Measurements from ENCODE around the gene ZNF816. TPM values are rescaled to one million over a fixed set of nuclear protein-coding genes. Genes with fewer than 3 reads are reported as not detected.

Gene ZNF816
- total and polyA plus RNA-seq, 2 experiments from 2014 or later, result 6.3 to 18.5 TPM

DNA sequence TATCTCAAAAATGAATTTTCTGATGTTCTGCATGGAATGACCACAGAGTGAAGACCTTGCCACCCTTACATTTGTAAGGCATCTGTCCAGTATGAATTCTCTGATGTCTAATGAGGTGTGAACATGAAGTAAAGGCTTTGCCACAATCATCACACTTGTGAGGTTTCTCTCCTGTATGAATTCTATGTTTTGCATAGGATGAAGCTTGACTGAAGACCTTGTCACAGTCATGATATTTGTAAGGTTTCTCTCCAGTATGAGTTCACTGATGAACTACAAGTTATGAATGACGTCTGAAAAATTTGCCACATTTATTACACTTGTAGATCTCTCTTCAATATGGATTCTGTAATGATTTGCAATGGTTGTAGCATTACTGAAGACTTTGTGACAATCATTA lies 13.3 kb downstream of the ZNF816 start:
- Histone ChIP-seq H4K20me1 (ENCODE audit: insufficient read depth, poor library complexity, severe bottlenecking) (no peaks in the 10 kb centered on the region), H3K36me3 (replicated peaks; ENCODE audit: insufficient read depth, low read depth) (peaks cover 37% of the 10 kb centered on the region), H3K4me2 (no peak overlapping the region), H3K27ac (no peak overlapping the region), H3K4me3 (no peak overlapping the region), H3K9me2 (replicated peaks; ENCODE audit: insufficient read depth) (no peaks in the 10 kb centered on the region), H2AFZ (no peak overlapping the region), H3K79me2 (no peaks in the 10 kb centered on the region), H3K27me3 (no peaks in the 10 kb centered on the region), H3K4me1 (ENCODE audit: insufficient read depth) (no peaks in the 10 kb centered on the region), H3K9me3 (ENCODE audit: low read depth) (peaks cover 48% of the 10 kb centered on the region)
- DNase-seq (ENCODE audit: low spot score), result no peak
- 88% methylated on average over 1 of the region's 1 CpG for WGBS (ENCODE audit: low lambda C conversion rate, missing lambda C conversion rate)
- TF ChIP-seq EZH2 (IDR thresholded peaks at IDR 0.05; ENCODE audit: borderline replicate concordance) (no peak), EZH2phosphoT487 (IDR thresholded peaks at IDR 0.05; ENCODE audit: low read depth, severe bottlenecking, unreplicated experiment) (no peak), CTCF (IDR thresholded peaks at IDR 0.05; ENCODE audit: poor library complexity) (no peak)

DNA sequence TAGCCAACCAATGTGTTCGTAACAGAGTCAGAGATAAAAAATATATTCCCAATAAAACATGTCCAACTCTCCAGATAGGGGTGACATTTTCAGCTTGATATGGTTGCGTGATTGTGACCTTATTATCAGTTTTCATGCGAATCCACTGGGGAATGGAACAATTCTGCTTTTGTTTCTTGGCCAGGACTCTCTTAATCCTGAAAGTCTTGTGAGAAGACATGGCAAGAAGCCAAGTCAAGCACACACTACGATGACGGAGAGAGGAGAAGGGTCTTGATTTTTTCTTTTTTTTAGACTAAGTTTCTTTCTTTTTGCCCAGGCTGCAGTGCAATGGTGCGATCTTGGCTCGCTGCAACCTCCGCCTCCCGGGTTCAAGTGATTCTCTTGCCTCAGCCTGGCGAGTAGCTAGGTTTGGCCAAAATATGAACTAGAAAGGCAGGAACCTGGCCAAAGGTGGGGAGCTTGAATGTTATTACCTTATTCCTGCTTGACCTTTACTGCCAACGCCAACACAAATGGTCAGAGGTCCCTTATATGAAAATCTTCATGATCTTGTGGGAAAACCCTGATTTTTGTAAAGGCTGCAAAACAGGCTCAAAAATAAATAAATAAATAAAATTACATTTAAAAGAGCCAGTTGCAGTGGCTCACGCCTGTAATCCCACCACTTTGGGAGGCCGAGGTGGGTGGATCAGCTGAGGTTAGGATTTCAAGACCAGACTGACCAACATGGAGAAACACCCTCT lies 14.5 kb downstream of the ZNF816 start:
- Histone ChIP-seq H3K4me1 (ENCODE audit: insufficient read depth) (peaks cover 2% of the 10 kb centered on the region), H2AFZ (no peak overlapping the region)
- WGBS (ENCODE audit: low lambda C conversion rate, missing lambda C conversion rate), result 97% methylated on average over 13 of the region's 13 CpGs

GRCh38 chr19:52946322-52947310 lies 16.1 kb downstream of the ZNF816 start:
- peaks cover 4% of the 10 kb centered on the region for H3K4me1 ChIP-seq (ENCODE audit: insufficient read depth)
- 58% methylated on average over 28 of the region's 39 CpGs for WGBS (ENCODE audit: low lambda C conversion rate, missing lambda C conversion rate)
- peak overlapping the region; percentile 89 for H3K27ac ChIP-seq
- H3K4me3 ChIP-seq, result no peak overlapping the region
- peak; percentile 78 for DNase-seq (ENCODE audit: low spot score)
- peaks cover 22% of the 10 kb centered on the region for H3K36me3 ChIP-seq (replicated peaks; ENCODE audit: insufficient read depth, low read depth)
- no peaks in the 10 kb centered on the region for H3K79me2 ChIP-seq
- no peaks in the 10 kb centered on the region for H3K9me2 ChIP-seq (replicated peaks; ENCODE audit: insufficient read depth)
- TF ChIP-seq EZH2 (IDR thresholded peaks at IDR 0.05; ENCODE audit: borderline replicate concordance) (no peak), EZH2phosphoT487 (IDR thresholded peaks at IDR 0.05; ENCODE audit: low read depth, severe bottlenecking, unreplicated experiment) (no peak), CTCF (IDR thresholded peaks at IDR 0.05; ENCODE audit: poor library complexity) (no peak)
- peak overlapping the region; percentile 67 for H3K4me2 ChIP-seq
- peaks cover 37% of the 10 kb centered on the region for H3K9me3 ChIP-seq (ENCODE audit: low read depth)
- no peaks in the 10 kb centered on the region for H3K27me3 ChIP-seq
- no peak overlapping the region for H2AFZ ChIP-seq
- no peaks in the 10 kb centered on the region for H4K20me1 ChIP-seq (ENCODE audit: insufficient read depth, poor library complexity, severe bottlenecking)

More for the DNA sequence above, 14.5 kb downstream of the ZNF816 start:
- no peak for TF ChIP-seq CTCF (IDR thresholded peaks at IDR 0.05; ENCODE audit: poor library complexity)
- no peak for TF ChIP-seq EZH2 (IDR thresholded peaks at IDR 0.05; ENCODE audit: borderline replicate concordance)
- no peaks in the 10 kb centered on the region for H3K79me2 ChIP-seq
- no peaks in the 10 kb centered on the region for H3K27me3 ChIP-seq
- peaks cover 48% of the 10 kb centered on the region for H3K9me3 ChIP-seq (ENCODE audit: low read depth)
- no peak overlapping the region for H3K4me3 ChIP-seq
- H4K20me1 ChIP-seq (ENCODE audit: insufficient read depth, poor library complexity, severe bottlenecking), result no peaks in the 10 kb centered on the region
- no peaks in the 10 kb centered on the region for H3K9me2 ChIP-seq (replicated peaks; ENCODE audit: insufficient read depth)
- peaks cover 34% of the 10 kb centered on the region for H3K36me3 ChIP-seq (replicated peaks; ENCODE audit: insufficient read depth, low read depth)
- no peak overlapping the region for H3K4me2 ChIP-seq
- no peak overlapping the region for H3K27ac ChIP-seq
- DNase-seq (ENCODE audit: low spot score), result no peak

Measured in hepatocyte (in vitro differentiated cells).